WTC11 (cell line): ENCODE data around the gene NEK5. TPM values are rescaled to one million over a fixed set of nuclear protein-coding genes. Genes with fewer than 3 reads are reported as not detected.
A peak's percentile ranks its signal among the peaks of the same experiment; 100 is the strongest.

Source experiments
- ATAC-seq: fragments of 200-7000 bp; cut with Tn5 transposase; 2 replicates; pipeline ENCODE4 v1.10.0; 2021; ENCODE audit warnings: mild to moderate bottlenecking, moderate library complexity
- CTCF ChIA-PET: fragments of 300-600 bp; sonication (Branson Sonifier 250); formaldehyde crosslinking; loops from one replicate; lab custom pipeline; 2021; ENCODE audit warnings: antibody characterized with exemption; lab: Charles Lee
- POLR2A ChIA-PET: fragments of 350-600 bp; sonication (Branson Sonifier 250); formaldehyde crosslinking; loops from one replicate; lab custom pipeline; 2021; ENCODE audit warnings: antibody characterized with exemption; lab: Charles Lee
- DNase-seq: peaks from one replicate; pipeline ENCODE4 v3.0.0; 2021; ENCODE audit warnings: low spot score
- H3K27ac Mint-ChIP-seq: 2 replicates; pipeline ENCODE4 v1.8.0; 2021; ENCODE audit warnings: mixed read lengths
- H3K27me3 Mint-ChIP-seq: 2 replicates; pipeline ENCODE4 v1.8.0; 2021; ENCODE audit warnings: low read depth, mild to moderate bottlenecking, moderate library complexity, mixed read lengths
- H3K36me3 Mint-ChIP-seq: 2 replicates; pipeline ENCODE4 v1.8.0; 2021; ENCODE audit warnings: mixed read lengths
- H3K4me1 Mint-ChIP-seq: 2 replicates; pipeline ENCODE4 v1.8.0; 2022; ENCODE audit warnings: mixed read lengths
- H3K4me3 Mint-ChIP-seq: 2 replicates; pipeline ENCODE4 v1.8.0; 2021; ENCODE audit warnings: mild to moderate bottlenecking, moderate library complexity, mixed read lengths
- H3K9me3 Mint-ChIP-seq: 2 replicates; pipeline ENCODE4 v1.8.0; 2021; ENCODE audit warnings: mixed read lengths
- CREB1 ChIP-seq: sonication (generic); formaldehyde crosslinking; IDR thresholded peaks from 2 replicates; pipeline ENCODE4 v1.8.0; 2023; ENCODE audit warnings: mild to moderate bottlenecking, missing genetic modification reagents
- GABPB1 ChIP-seq: sonication (generic); formaldehyde crosslinking; IDR thresholded peaks from 2 replicates; pipeline ENCODE4 v1.8.1; 2023; ENCODE audit warnings: mild to moderate bottlenecking, missing genetic modification reagents
- IRF1 ChIP-seq: sonication (generic); formaldehyde crosslinking; IDR thresholded peaks from 2 replicates; pipeline ENCODE4 v1.8.0; 2023; ENCODE audit warnings: missing genetic modification reagents
- KAT7 ChIP-seq: sonication (generic); formaldehyde crosslinking; IDR thresholded peaks from 2 replicates; pipeline ENCODE4 v1.8.1; 2023; ENCODE audit warnings: missing genetic modification reagents, mild to moderate bottlenecking, borderline replicate concordance
- PRDM15 ChIP-seq: sonication (generic); formaldehyde crosslinking; IDR thresholded peaks from 2 replicates; pipeline ENCODE4 v1.8.0; 2022; ENCODE audit warnings: missing genetic modification reagents
- ZMAT4 ChIP-seq: fragments of 250-450 bp; sonication (Bioruptor Pico); IDR thresholded peaks from 2 replicates; pipeline ENCODE4 v1.9.0; 2021; ENCODE audit warnings: mild to moderate bottlenecking
- ZNF232 ChIP-seq: sonication (generic); formaldehyde crosslinking; IDR thresholded peaks from 2 replicates; pipeline ENCODE4 v1.8.0; 2022; ENCODE audit warnings: mild to moderate bottlenecking, missing genetic modification reagents
- ZNF396 ChIP-seq: fragments of 250-450 bp; sonication (Bioruptor Pico); IDR thresholded peaks from 2 replicates; pipeline ENCODE4 v1.8.0; 2021; ENCODE audit warnings: mild to moderate bottlenecking, moderate library complexity, borderline replicate concordance
- ZNF416 ChIP-seq: fragments of 250-450 bp; sonication (Bioruptor Pico); IDR thresholded peaks from 2 replicates; pipeline ENCODE4 v1.9.0; 2021; ENCODE audit warnings: mild to moderate bottlenecking, inconsistent platforms
- ZNF423 ChIP-seq: fragments of 250-450 bp; sonication (Bioruptor Pico); IDR thresholded peaks from 2 replicates; pipeline ENCODE4 v2.1.2; 2022; ENCODE audit warnings: mild to moderate bottlenecking, moderate library complexity
- total RNA-seq: library from RNA; stranded (reverse); gene quantifications from 3 replicates; pipeline ENCODE4 v1.2.3, GENCODE V29; 2021
- TF ChIP-seq, protein P1 (sequence below): fragments of 250-450 bp; sonication (Bioruptor Pico); IDR thresholded peaks from 2 replicates; pipeline ENCODE4 v1.9.0; 2021; ENCODE audit warnings: mild to moderate bottlenecking, borderline replicate concordance
- TF ChIP-seq, protein P2 (sequence below): sonication (generic); formaldehyde crosslinking; IDR thresholded peaks from 2 replicates; pipeline ENCODE4 v1.8.0; 2022; ENCODE audit warnings: mild to moderate bottlenecking, missing genetic modification reagents

Gene NEK5
- total RNA-seq, 1 experiment from 2014 or later: 0.55 TPM

DNA sequence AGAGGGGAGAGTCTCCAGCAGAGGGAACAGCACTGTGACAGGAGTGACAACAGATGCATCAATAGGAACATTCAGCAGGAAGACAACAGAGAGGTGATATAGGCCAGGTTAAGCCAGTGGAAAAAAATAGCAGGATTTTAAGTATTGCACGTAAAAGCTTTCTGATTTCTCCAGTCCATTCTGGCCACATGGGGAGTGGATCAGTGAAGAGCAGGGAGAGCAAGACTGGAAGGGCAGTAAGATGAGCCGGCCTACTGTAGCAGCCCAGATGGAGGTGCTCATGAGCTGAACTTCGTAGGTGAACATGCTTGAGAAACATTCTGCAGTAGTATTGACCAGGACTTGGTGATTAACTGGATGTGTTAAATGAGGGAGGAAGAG, 102.6 kb downstream of the NEK5 start (continued):
- TF ChIP-seq, protein P1, sequence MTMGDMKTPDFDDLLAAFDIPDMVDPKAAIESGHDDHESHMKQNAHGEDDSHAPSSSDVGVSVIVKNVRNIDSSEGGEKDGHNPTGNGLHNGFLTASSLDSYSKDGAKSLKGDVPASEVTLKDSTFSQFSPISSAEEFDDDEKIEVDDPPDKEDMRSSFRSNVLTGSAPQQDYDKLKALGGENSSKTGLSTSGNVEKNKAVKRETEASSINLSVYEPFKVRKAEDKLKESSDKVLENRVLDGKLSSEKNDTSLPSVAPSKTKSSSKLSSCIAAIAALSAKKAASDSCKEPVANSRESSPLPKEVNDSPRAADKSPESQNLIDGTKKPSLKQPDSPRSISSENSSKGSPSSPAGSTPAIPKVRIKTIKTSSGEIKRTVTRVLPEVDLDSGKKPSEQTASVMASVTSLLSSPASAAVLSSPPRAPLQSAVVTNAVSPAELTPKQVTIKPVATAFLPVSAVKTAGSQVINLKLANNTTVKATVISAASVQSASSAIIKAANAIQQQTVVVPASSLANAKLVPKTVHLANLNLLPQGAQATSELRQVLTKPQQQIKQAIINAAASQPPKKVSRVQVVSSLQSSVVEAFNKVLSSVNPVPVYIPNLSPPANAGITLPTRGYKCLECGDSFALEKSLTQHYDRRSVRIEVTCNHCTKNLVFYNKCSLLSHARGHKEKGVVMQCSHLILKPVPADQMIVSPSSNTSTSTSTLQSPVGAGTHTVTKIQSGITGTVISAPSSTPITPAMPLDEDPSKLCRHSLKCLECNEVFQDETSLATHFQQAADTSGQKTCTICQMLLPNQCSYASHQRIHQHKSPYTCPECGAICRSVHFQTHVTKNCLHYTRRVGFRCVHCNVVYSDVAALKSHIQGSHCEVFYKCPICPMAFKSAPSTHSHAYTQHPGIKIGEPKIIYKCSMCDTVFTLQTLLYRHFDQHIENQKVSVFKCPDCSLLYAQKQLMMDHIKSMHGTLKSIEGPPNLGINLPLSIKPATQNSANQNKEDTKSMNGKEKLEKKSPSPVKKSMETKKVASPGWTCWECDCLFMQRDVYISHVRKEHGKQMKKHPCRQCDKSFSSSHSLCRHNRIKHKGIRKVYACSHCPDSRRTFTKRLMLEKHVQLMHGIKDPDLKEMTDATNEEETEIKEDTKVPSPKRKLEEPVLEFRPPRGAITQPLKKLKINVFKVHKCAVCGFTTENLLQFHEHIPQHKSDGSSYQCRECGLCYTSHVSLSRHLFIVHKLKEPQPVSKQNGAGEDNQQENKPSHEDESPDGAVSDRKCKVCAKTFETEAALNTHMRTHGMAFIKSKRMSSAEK (CRISPR knock-in tag): no peak
- TF ChIP-seq PRDM15 (CRISPR knock-in tag) (no peak), IRF1 (CRISPR knock-in tag) (no peak), ZNF232 (CRISPR knock-in tag) (no peak), ZMAT4 (CRISPR knock-in tag) (no peak), CREB1 (CRISPR knock-in tag) (no peak), ZNF423 (CRISPR knock-in tag) (no peak), ZNF416 (CRISPR knock-in tag) (no peak)

- CTCF ChIA-PET: interaction anchor here (0.5 to 2.6 kb wide), 6 partner anchors 8 to 102 kb away, joined by 3 to 19 read pairs (median 6); partner anchors contain the start of genes ALG11 and NEK5
- ATAC-seq: peak; percentile 87
Observed at GRCh38 chr13:52025475-52026245, 103.2 kb downstream of the NEK5 start.

More at GRCh38 chr13:52025475-52026245, 103.2 kb downstream of the NEK5 start:
- Mint-ChIP-seq H3K4me1 (peaks cover 9% of the 10 kb centered on the region), H3K27ac (peak overlapping the region; percentile 27; the same call in 1 of the 2 replicates), H3K9me3 (peaks cover 42% of the 10 kb centered on the region), H3K36me3 (peaks cover 81% of the 10 kb centered on the region), H3K27me3 (no peaks in the 10 kb centered on the region; the same call in 1 of the 2 replicates), H3K4me3 (no peak overlapping the region)
- TF ChIP-seq, protein P2, sequence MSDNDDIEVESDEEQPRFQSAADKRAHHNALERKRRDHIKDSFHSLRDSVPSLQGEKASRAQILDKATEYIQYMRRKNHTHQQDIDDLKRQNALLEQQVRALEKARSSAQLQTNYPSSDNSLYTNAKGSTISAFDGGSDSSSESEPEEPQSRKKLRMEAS (CRISPR knock-in tag): 0 out of 2 replicates have a peak, but pooled peaks have one; percentile 19
- no peak for TF ChIP-seq ZNF396 (CRISPR knock-in tag)
- no peak for TF ChIP-seq KAT7 (CRISPR knock-in tag)
- TF ChIP-seq GABPB1: peak; percentile 98
- TF ChIP-seq, protein P1 (CRISPR knock-in tag): no peak
- POLR2A ChIA-PET: interaction anchor here (0.5 kb wide), 1 partner anchor 1215 kb away, joined by 3 read pairs; no protein-coding TSS in a partner anchor
- no peak for DNase-seq
